NCI-H1092 treated with DMSO at 0.1 percent for 48 hours (cell line): ENCODE data around the gene TEPSIN.

ENCODE experiments used
- DNase-seq: peaks from one replicate; lab custom pipeline; 2025; lab: John Stamatoyannopoulos, UW

Gene TEPSIN, protein sequence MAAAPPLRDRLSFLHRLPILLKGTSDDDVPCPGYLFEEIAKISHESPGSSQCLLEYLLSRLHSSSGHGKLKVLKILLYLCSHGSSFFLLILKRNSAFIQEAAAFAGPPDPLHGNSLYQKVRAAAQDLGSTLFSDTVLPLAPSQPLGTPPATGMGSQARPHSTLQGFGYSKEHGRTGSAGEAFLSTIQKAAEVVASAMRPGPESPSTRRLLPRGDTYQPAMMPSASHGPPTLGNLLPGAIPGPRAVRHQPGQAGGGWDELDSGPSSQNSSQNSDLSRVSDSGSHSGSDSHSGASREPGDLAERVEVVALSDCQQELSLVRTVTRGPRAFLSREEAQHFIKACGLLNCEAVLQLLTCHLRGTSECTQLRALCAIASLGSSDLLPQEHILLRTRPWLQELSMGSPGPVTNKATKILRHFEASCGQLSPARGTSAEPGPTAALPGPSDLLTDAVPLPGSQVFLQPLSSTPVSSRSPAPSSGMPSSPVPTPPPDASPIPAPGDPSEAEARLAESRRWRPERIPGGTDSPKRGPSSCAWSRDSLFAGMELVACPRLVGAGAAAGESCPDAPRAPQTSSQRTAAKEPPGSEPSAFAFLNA

DNA sequence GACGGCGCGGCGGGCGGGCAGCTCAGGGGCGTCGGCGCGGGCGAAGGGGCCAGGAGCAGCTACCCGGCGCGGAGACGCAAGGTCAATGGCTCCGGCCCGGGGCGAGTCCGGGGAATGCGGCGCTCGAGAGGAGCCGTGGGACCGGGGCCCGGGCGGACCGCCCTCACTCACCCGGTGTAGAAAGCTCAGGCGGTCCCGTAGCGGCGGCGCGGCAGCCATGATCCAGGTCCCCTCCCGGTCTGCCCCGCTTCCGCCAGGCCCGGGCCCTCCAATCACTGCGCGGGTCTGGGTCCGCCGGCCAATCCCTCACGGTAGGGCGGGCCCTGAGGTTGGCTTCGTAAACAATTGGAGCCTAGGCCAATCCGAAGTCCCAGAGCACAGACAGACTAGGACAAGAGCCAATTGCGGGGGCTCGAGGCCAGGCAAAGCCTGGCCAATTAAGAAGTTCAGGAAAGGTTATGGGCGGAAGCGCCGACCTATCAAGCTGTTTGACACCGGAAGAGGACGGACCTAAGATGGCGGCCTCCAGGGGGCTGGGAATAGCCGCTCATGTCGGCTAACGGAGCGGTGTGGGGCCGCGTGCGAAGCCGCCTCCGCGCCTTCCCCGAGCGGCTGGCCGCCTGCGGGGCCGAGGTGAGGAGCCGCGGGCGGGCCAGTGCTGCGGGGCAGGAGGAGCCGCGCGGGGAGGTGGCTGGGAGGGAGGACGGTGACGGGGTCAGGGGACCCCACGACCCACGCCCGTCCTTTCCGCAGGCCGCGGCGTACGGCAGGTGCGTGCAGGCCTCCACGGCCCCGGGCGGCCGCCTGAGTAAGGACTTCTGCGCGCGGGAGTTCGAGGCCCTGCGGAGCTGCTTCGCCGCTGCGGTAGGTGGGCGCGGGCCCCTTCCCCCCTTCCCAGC is at the start of gene TEPSIN, which contains the start of gene NDUFAF8:
TSS of gene TEPSIN (minus strand) at position 241 of the 899 bp plus-strand sequence. CDS start at position 219, 22 bp downstream.
TSS of gene NDUFAF8 (plus strand) at position 504 of the 899 bp plus-strand sequence. CDS start at position 550, 46 bp downstream.
- peak; percentile 99 for DNase-seq

DNA sequence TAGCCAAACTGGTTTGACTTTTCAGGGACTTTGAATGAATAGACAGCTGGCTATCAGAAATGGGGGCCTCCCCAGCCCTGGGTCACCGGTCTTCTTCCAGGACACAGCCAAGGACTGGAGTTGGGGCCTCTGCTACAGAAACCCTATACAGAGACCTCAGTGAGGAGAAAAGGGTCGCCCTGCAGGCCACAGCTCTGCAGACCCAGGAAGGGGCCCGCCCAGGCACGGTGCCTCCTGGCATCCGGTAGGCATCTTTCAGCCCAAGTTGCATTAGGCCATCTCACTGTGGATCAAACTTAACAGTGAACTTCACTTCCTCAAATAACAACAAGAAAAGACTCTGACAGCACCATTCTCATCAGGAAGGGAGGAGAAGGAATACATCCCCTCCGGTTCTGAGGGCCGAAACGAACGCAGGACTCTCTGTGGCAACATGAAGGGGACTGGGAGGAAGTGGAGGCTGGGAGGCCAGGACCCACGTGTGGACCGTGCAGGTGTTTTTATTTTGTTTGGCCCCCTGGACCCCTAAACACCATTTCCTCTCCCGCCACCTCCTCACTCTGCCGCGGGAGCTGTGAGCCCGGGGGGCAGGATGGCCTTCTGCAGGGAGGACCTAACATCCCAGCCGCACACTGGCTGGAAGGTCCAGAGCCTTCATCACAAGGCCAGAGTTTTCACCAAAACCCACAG is 49.0 kb upstream of the TEPSIN start:
- DNase-seq = no peak

DNA sequence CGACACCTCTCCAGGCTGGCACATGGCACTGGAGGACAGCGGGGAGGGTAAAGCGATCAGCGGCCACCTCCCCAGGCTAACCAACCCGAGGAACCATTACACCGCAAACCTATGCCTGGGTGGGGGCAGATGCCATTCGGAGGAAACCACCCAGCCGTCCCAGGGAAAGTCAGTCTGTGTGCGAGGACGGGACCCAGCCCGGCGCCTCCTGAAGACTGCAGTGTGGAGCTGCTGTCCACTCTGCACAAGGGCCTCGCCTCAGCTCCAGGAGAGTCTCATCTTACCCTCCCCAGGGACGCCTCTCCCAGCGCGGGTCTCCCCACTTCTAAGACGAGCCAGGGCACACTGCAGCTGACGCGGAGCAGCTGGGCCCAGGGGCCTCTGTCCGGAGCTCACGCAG is 48.3 kb upstream of the TEPSIN start:
- no peak for DNase-seq

DNA sequence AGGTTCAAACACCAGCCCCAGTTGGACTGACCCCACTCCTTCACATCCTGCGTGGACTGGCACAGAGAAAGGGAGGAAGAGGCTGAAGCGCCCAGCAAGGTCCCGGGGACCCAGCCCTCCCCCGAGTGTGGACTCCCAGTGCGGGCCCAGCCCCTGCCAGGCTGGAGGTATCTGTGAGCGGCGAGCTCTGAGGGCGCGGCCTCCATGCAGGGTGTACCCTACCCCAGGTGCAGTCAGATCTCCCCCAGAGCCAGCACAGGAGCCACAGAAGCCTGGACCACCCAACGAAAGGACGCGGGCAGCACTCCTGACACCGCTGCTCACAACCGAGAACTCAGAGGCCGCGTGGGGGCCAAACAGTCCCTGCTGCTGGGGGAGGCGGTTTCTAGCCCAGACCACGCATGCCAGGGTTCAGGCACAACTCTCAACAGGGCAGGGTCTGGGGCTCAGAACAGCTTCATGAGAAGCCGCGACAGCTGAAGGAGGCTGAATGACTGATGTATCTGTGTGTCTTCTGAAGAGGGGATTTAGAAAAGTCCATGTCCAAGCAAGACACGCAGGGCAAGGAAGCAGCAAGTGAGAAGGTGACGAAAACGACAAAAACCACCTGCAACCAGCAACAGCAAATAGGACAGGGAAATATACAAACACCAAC is 47.8 kb upstream of the TEPSIN start:
- no peak for DNase-seq

DNA sequence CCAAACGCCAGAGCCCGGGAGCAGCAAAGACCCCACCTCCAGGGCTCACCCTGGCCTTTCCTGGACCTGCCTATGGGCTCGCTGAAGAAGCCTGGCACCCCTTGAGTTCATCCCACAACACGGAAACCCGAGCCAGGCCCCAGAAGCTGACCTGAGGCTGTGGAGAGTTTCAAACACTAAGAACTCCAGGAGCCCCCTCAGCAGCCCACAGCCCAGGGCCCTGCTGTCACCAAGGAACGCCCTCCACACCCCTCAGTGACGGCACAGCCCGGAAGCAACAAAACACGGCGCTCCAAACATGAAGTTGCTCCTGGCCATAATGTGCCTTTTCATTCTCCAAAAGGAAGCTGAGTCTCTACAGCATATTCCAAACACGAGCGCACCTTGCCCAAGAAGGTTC is 47.0 kb upstream of the TEPSIN start:
- DNase-seq = no peak

DNA sequence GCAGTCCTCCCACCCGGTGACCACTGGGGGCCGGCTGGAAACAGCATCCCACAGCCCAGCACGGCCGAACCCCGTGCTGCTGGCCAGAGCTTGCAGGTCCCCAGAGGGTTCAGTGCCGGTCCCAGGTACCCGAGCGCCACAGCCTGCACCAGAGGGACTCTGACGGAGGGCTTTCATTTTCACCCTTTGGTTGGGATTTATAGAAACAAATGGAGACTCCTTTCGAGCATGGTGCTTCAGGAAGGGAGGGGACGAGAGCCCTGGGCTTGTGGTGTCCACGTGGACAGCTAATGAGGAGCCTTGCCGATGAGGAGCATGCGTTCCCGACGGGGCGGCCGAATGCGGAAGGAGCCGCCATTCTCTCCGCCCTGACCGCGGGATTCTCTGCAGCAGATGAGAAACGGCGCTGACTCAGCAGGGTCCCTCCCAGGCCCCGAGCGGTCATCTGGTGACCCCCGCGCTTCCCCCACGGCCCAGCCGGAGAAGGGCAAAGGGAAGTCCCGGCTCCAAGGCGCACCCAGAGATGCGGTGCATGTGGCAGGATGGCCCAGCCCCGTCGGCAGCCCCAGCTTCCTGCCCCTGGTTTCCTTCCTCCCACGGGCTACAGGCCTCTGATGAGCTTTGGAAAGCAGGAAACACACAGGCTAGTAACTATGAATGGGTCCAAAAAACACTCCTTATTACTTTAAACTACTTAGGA is 46.5 kb upstream of the TEPSIN start:
- no peak for DNase-seq

DNA sequence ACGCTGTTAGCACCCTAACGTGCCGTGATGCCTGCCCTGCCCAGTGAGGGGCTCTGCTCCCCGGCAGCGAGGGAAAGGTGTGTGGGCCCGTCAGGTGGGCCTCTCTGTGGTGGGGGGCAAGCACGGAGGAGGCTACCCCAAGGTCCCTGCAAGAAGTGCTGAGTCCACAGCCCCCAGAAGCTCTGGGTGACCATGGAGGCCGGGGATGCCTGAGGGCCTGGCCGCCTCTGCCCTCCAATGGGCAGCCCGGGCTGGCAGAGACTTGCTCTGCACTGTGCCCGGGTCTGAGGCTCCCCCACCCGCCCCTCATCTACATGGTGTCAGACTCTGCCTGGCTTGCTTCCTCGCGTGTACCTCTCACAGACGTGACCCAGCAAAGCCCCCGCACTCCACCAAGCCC is 44.0 kb upstream of the TEPSIN start:
- DNase-seq = no peak

DNA sequence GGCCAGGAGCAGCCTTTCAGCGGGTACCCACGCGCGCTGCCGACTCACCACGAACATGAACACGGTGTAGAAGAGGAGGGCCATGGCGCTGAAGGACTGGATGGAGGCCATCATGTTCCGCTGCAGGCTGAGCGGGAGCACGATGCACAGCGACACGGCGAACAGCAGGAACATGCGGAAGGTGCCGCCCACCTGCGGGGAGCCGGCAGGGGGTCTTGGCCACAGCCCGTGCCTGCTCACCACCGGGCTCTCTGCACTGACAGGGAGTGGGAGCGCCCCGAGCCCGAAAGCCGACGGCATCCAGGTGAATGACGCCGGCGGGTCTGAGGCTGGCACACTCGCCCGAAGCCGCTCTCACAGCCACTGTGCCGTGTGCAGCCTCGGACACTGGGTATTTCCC is 43.3 kb upstream of the TEPSIN start:
- DNase-seq = no peak

DNA sequence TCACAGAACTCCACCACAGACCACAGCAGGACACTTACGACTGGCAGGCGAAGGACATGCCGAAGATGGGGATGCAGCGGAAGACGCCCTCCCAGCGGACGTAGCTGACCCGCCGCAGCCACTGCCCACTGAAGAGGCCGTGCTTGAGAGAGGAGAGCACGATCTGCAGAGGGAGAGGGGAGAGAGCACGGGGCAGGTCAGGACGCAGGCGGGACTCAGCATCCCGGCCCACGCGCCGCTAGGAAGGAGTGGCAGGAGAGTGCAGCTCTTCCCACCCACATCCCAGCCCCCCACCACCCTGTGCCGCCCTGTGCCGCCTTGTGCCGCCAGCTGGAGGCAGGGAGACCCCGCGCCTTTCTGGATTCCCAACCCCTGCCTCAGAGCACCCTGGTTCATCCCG is 41.7 kb upstream of the TEPSIN start:
- no peak for DNase-seq

DNA sequence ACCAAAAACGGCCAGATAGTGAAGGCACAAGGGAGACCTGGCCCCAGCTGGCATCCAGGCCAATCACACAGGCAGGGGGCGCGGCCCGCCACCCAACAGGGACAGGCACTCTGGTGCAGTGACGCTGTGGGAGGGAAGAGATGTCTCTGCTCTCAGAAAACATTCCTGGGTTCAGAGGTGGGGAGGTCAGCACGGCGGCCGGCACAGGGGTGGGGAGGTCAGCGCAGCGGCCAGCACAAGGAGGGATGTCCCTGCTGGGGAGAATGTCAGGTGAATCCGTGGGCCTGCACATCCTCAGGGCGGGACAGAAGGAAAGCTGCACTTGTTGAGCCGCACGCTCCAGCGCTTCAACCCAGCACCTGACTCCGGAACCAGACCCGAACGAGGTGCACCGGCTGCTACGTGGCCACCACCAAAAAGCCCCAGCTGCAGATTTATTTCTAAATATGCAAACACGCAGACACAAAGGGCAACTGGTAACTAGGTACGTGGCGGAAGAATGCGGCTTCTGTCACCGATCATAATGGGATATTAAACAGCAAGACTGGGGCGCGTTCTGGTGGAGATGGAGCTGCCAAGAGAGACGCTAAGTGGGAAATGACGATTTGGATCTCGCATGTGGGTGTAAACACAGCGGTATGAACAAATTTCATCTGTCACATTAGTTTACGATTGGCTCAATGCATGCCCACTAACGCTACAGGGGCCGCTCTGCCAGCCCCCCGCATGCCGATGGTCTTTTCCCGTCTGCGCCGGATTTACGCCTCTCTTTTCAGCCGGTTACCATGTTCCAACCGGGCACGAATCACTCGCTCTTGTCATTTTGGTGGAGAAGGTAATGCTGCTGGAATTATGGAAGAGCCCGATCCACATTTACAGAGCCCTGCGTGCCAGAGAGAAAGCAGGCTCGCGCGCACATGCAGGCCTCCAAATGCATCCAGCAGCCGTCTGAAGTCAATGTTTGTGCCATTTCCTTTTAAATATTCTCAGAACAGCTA is 40.7 kb upstream of the TEPSIN start:
- DNase-seq = no peak

DNA sequence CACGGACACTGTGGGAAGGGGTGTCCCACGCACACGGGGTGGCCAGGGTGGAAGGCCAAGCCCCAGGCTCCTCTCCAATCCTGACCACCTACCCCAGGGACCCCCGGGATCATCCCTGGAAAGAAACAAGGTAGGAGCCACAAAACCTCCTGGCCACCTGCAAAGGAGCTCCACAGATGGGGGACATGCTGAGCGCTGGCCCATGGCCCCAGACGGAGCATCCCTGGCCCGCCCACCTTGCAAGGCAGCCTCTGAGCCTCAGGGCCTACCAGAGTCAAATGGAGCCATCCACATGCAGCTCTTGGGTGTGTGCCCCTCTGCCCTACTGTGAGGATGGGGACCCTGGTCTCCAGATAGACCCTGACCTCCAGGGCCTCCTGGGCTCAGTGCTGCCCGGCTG is 40.0 kb upstream of the TEPSIN start:
- DNase-seq = no peak

DNA sequence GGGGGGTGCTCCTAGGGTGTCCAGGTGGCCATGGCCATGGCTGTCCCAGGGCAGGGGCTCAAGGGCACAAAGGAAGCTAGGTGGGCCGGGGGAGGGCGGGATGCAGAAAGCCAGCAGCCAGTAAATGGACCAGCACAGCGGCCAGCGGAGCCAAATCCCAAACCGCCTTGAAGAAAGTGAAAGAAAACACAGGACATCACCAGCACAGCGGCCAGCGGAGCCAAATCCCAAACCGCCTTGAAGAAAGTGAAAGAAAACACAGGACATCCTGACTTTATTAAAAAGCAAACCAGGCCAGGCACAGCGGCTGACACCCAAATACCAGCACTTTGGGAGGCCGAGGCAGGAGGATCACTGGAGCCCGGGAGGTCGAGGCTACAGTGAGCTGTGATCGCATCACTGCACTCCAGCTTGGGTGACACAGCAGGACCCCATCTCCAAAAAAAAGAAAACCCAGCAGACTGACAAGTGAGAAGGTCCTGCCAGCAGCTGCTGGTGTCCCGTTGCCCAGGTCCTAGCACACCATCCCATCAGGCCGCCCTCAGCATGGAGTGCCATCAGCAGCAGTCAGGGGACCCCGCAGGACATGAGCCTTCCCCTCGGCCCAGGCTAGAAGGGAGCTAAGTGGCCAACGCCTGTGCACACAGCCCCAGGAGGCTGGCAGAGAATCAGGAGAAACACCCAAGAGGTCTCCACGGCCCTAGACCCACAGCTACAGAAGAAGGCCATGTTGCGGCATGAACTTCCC is 39.3 kb upstream of the TEPSIN start:
- DNase-seq = no peak

DNA sequence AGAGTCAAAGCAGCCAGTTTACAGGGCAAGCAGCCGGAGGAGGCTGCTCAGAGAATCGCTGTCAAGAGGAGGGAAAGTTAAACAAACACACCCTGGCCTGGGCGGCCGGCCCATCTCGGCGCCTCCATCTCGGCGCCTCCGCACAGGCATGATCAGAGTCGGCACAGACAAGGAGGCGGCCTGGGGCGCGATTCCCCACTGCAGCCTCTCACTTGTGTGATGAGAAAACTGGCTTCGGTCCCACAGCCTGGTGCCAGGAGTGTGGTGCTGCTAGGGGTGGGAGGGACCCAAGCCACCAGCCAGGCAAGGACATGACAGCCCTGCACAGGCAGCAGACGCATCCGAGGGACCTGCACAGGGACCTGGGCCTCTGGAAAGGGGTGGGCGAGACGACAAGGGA is 38.6 kb upstream of the TEPSIN start:
- DNase-seq = peak; percentile 66

DNA sequence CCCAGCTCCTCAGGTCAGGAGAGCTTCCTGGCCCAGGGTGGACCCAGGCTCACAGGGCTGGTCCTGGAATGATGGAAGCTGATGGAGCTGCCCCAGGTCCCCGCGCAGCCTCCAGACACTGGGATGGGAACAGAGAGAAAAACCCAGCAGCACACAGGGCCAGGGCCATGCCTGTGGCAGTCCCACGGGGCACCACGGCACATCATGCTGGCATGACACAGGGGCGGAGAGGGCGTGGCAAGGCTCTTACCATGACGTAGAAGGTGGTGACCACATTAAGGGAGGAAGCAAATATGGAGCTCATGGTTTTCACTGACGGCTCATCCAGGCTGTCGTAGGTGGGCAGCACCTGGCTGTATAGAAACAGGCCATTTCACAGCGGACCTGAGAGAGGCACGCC is 37.9 kb upstream of the TEPSIN start:
- no peak for DNase-seq

DNA sequence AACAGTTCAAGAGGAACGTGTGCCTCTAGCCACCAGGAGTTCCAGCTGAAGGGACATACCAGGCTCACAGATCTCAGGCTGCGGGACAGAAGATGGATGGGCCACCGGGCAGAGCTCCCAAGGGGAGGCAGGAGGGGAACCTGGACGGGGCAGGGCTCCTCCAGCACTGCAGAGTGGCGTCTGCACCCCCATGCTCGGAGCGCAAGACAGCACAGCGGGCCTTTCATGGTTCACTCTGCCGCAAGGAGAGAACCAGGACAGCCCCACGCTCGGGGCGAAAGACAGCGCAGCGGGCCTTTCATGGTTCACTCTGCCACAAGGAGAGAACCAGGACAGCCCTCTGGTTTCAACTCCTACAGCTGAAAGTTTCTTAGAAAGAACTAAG is 35.6 kb upstream of the TEPSIN start:
- DNase-seq = no peak

DNA sequence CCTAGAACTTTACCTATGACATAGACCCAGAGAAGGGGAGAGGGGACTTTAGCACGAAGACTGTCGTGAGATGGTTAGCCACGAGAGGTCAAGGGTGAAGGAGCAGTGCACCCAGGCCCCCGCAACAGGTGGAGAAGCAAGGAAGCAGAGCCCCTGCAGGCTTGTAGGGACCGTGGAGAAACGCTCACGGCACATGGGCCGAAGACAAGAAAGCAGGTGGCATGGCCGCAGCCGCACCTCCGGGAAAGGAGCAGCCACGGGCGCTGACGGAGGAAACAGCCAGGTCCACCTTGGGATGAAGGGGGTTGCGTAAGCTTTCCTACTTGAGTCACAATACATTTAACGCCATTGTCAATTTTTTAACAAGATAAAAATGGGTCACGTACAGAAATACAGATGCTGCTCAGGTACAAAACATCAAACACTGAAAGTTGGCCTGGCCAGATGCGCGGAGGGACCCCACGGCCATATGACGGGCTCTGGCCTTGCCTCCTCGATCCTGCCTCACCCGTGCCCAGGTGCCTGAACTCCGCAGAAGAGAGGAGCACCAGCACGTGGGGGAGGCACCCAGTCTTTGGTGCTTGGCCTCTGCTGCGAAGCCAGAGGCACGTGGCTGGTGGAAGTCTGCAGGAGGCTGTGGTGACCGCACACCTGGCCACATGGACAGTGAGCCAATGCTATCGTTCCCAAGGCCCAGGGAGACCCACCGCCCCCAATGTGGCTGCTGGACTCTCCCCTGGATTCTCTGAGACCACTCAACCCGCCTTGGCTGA is 35.0 kb upstream of the TEPSIN start:
- no peak for DNase-seq

DNA sequence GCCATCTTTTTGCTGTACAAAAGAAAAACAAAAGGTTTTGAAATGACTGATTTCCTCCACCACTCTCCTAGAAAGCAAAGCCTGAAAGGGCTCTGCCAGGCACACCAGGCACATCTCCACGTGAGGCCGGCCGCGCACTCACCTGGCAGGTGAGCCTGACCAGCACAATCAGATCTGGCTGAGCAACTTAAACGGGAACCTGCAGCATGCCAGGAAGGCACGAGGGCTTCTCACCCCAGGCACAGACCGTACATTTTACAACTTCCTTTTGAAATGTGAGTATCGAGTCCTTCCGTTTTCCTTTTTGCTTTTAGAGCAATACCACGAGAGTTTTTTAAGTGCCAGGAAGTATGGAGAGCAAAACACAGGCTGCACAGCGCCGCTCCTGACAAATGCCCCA is 33.8 kb upstream of the TEPSIN start:
- DNase-seq = no peak

DNA sequence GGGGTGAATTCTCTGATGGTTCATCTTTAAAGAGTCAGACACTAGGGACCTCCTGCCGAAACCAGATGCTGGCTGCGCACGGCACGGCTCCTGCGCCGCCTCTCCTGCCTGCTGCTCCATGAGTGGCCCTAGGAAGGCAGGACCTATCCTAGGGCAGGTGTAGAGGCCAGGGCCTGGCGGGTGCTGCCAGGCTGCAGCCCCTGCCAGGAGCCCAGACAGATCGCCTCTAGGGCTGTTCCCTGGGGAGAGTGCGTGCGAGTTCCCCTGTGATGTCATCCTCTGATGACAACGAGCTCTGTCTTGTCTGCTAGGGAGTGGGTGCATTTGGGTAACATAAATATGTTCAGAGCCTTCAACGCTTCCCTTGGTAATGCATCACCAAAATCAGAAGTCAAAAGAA is 32.4 kb upstream of the TEPSIN start:
- DNase-seq = no peak
